H1 (cell line): ENCODE measurements around the gene ZSWIM7. TPM values are rescaled to one million over a fixed set of nuclear protein-coding genes. Genes with fewer than 3 reads are reported as not detected.

ENCODE experiments used
- CTCF ChIA-PET: fragments of 300-600 bp; sonication (Branson Sonifier 250); formaldehyde crosslinking; loops from one replicate; lab custom pipeline; 2021; ENCODE audit not compliant: partially characterized antibody; lab: Charles Lee
- POLR2A ChIA-PET: fragments of 300-600 bp; sonication (Branson Sonifier 250); formaldehyde crosslinking; loops from one replicate; lab custom pipeline; 2021; ENCODE audit warnings: inconsistent platforms; ENCODE audit not compliant: partially characterized antibody; lab: Charles Lee
- DNase-seq, 2 experiments: peaks; one replicate each; pipeline versions ENCODE4 v3.0.0 to v3.0.0-alpha.2; 2010 to 2022; ENCODE audit warnings: low spot score in 2 of 2, low read depth in 1 of 2, mixed read lengths in 1 of 2
- FAIRE-seq: peaks from 2 replicates; lab custom pipeline; 2011; peaks lifted over from hg19 to GRCh38; lab: Jason Lieb, UNC
- H2AFZ ChIP-seq: 2 replicates; pipeline ENCODE4 v1.8.1; 2012; ENCODE audit warnings: low read length, inconsistent platforms
- H2AK5ac ChIP-seq: 2 replicates; pipeline ENCODE4 v1.6.1; 2013; ENCODE audit warnings: low read depth, low read length
- H2BK120ac ChIP-seq: replicated peaks from 2 replicates; pipeline ENCODE3; 2013; ENCODE audit warnings: low read depth, low read length, inconsistent platforms
- H2BK12ac ChIP-seq: 2 replicates; pipeline ENCODE4 v1.6.1; 2013; ENCODE audit warnings: low read depth, low read length
- H2BK15ac ChIP-seq: 2 replicates; pipeline ENCODE4 v1.6.1; 2013; ENCODE audit warnings: low read length
- H2BK20ac ChIP-seq: 2 replicates; pipeline ENCODE4 v1.6.1; 2013; ENCODE audit warnings: low read length
- H2BK5ac ChIP-seq: 2 replicates; pipeline ENCODE4 v1.6.1; 2013; ENCODE audit warnings: low read depth, low read length
- H3K14ac ChIP-seq: 2 replicates; pipeline ENCODE4 v1.6.1; 2013; ENCODE audit warnings: inconsistent platforms; ENCODE audit not compliant: insufficient read length
- H3K18ac ChIP-seq: 2 replicates; pipeline ENCODE4 v1.6.1; 2013; ENCODE audit warnings: low read length; ENCODE audit errors: extremely low read depth
- H3K23ac ChIP-seq: 2 replicates; pipeline ENCODE4 v1.6.1; 2013; ENCODE audit warnings: inconsistent platforms; ENCODE audit not compliant: insufficient read length
- H3K23me2 ChIP-seq: 2 replicates; pipeline ENCODE4 v1.6.1; 2013; ENCODE audit warnings: low read depth, low read length
- H3K27ac ChIP-seq: 2 replicates; pipeline ENCODE4 v1.6.1; 2011; ENCODE audit warnings: low read depth, low read length, inconsistent platforms
- H3K27me3 ChIP-seq, 4 experiments: replicated peaks in 1 of 4; 1 replicate in 1 of 4; 2 replicates in 3 of 4; pipeline versions ENCODE4 v1.6.1 to v1.8.1; 2011 to 2013; ENCODE audit warnings: low read length in 3 of 4, mild to moderate bottlenecking in 3 of 4, inconsistent platforms in 2 of 4, mixed read lengths in 2 of 4, moderate library complexity in 1 of 4; ENCODE audit not compliant: control insufficient read depth in 3 of 4, insufficient read depth in 3 of 4; ENCODE audit errors: extremely low read depth in 1 of 4
- H3K36me3 ChIP-seq, 4 experiments: 2 replicates each; pipeline versions ENCODE4 v1.6.1 to v1.8.1; 2011 to 2013; ENCODE audit warnings: mild to moderate bottlenecking in 4 of 4, low read length in 3 of 4, moderate library complexity in 2 of 4, control low read depth in 1 of 4, inconsistent platforms in 1 of 4; ENCODE audit not compliant: insufficient read depth in 4 of 4, control insufficient read depth in 2 of 4
- H3K4ac ChIP-seq: replicated peaks from 2 replicates; pipeline ENCODE3; 2013; ENCODE audit warnings: low read length, low read depth, mixed read lengths, inconsistent platforms; ENCODE audit not compliant: insufficient read length
- H3K4me1 ChIP-seq, 4 experiments: replicated peaks in 1 of 4; 1 replicate in 1 of 4; 2 replicates in 3 of 4; pipeline versions ENCODE4 v1.6.1 to v1.8.1; 2011 to 2013; ENCODE audit warnings: low read length in 3 of 4, inconsistent platforms in 2 of 4, mixed read lengths in 1 of 4; ENCODE audit not compliant: insufficient read depth in 4 of 4, control insufficient read depth in 3 of 4
- H3K4me2 ChIP-seq, 2 experiments: 2 replicates each; pipeline versions ENCODE4 v1.6.1 to v1.8.1; 2011 to 2013; ENCODE audit warnings: low read depth in 2 of 2, low read length in 2 of 2, control low read depth in 1 of 2, inconsistent platforms in 1 of 2, mild to moderate bottlenecking in 1 of 2; ENCODE audit not compliant: insufficient read depth in 1 of 2
- H3K4me3 ChIP-seq, 4 experiments: fragments of 200-600, 300-600 bp in 1 of 4; sonication (generic), shearing (Covaris generic), sonication (Bioruptor Twin) in 1 of 4; 2 replicates each; pipeline versions ENCODE4 v1.5.1 to v1.8.1; 2011 to 2016; ENCODE audit warnings: low read length in 4 of 4, low read depth in 3 of 4, control low read depth in 2 of 4, inconsistent platforms in 2 of 4, mild to moderate bottlenecking in 2 of 4, mixed read lengths in 1 of 4, moderate library complexity in 1 of 4; ENCODE audit not compliant: insufficient read depth in 2 of 4; ENCODE audit errors: extremely low read depth in 1 of 4
- H3K56ac ChIP-seq: replicated peaks from 2 replicates; pipeline ENCODE3; 2013; ENCODE audit warnings: low read depth, mild to moderate bottlenecking, mixed read lengths, low read length, inconsistent platforms; ENCODE audit not compliant: insufficient read length
- H3K79me1 ChIP-seq: 2 replicates; pipeline ENCODE4 v1.6.1; 2013; ENCODE audit warnings: low read depth, low read length, control low read depth
- H3K79me2 ChIP-seq, 2 experiments: 2 replicates each; pipeline versions ENCODE4 v1.6.1 to v1.8.1; 2012 to 2013; ENCODE audit warnings: low read length in 2 of 2, mild to moderate bottlenecking in 2 of 2, inconsistent platforms in 1 of 2; ENCODE audit not compliant: insufficient read depth in 2 of 2, control insufficient read depth in 1 of 2
- H3K9ac ChIP-seq, 4 experiments: replicated peaks in 1 of 4; 1 replicate in 1 of 4; 2 replicates in 3 of 4; pipeline versions ENCODE4 v1.6.1 to v1.8.1; 2011 to 2013; ENCODE audit warnings: low read depth in 3 of 4, low read length in 3 of 4, control low read depth in 2 of 4, mild to moderate bottlenecking in 2 of 4, moderate library complexity in 2 of 4, inconsistent platforms in 1 of 4; ENCODE audit errors: extremely low read depth in 1 of 4
- H3K9me3 ChIP-seq, 2 experiments: 2 replicates each; pipeline versions ENCODE4 v1.6.1 to v1.8.1; 2012 to 2013; ENCODE audit warnings: mild to moderate bottlenecking in 2 of 2, moderate library complexity in 2 of 2, control low read depth in 1 of 2, inconsistent platforms in 1 of 2, low read depth in 1 of 2, low read length in 1 of 2, mixed read lengths in 1 of 2; ENCODE audit not compliant: insufficient read depth in 2 of 2
- H4K20me1 ChIP-seq, 2 experiments: replicated peaks in 1 of 2; 2 replicates each; pipeline versions ENCODE3 to v1.8.1; 2011 to 2013; ENCODE audit warnings: inconsistent platforms in 2 of 2, low read length in 2 of 2, mild to moderate bottlenecking in 1 of 2; ENCODE audit not compliant: insufficient read depth in 2 of 2, control insufficient read depth in 1 of 2
- H4K5ac ChIP-seq: 2 replicates; pipeline ENCODE4 v1.6.1; 2013; ENCODE audit warnings: low read length, low read depth, mixed read lengths, inconsistent platforms; ENCODE audit not compliant: insufficient read length
- H4K8ac ChIP-seq: 2 replicates; pipeline ENCODE4 v1.8.0; 2013; ENCODE audit warnings: mild to moderate bottlenecking, moderate library complexity, low read length, inconsistent platforms; ENCODE audit not compliant: insufficient read depth; ENCODE audit errors: extremely low read depth
- H4K91ac ChIP-seq: replicated peaks from 2 replicates; pipeline ENCODE3; 2013; ENCODE audit warnings: low read length, mixed read lengths, inconsistent platforms; ENCODE audit not compliant: insufficient read length
- WGBS, 2 experiments: shearing (Covaris generic) in 1 of 2; methylation state at CpG; one replicate each; pipeline versions ENCODE4 v1.1.6 to v1.1.7; 2013 to 2015; ENCODE audit warnings: low lambda C conversion rate in 2 of 2, mixed read lengths in 2 of 2, inconsistent platforms in 1 of 2, low coverage in 1 of 2, missing lambda C conversion rate in 1 of 2; ENCODE audit not compliant: insufficient replicate concordance in 2 of 2, insufficient coverage in 1 of 2, insufficient read length in 1 of 2; ENCODE audit errors: extremely low coverage in 1 of 2, missing lambda C conversion rate in 1 of 2; 5-methylcytosine and 5-hydroxymethylcytosine counted together
- polyA plus RNA-seq, 7 experiments: library from polyadenylated mRNA; depleted of rRNA in 3 of 7; stranded (reverse) in 5 of 7; unstranded in 2 of 7; fragments of >200 nt in 5 of 7; fragments of 200-250 nt in 2 of 7; gene quantifications; 1 replicate in 5 of 7; 2 replicates in 1 of 7; 4 replicates in 1 of 7; pipeline versions ENCODE4 v1.2.1 to v1.2.3, GENCODE V29; 2011 to 2013; ENCODE audit warnings: missing spikeins in 2 of 7, mixed read lengths in 2 of 7
- total RNA-seq: library from RNA; stranded (reverse); fragmentation: NEBNext Ultra II Directional; extraction: Animal tissue kit (Norgen Biotek cat#: 25700); gene quantifications from 2 replicates; pipeline ENCODE4 v1.2.1, GENCODE V29; 2021
- TF ChIP-seq, protein P1 (sequence below), 3 experiments: IDR thresholded peaks; 1 replicate in 2 of 3; 2 replicates in 1 of 3; pipeline versions ENCODE4 v1.5.1 to v1.6.1; 2011; ENCODE audit warnings: low read length in 3 of 3, mild to moderate bottlenecking in 3 of 3, inconsistent platforms in 2 of 3, low read depth in 1 of 3, moderate library complexity in 1 of 3; ENCODE audit not compliant: insufficient read depth in 1 of 3; ENCODE audit errors: control extremely low read depth in 1 of 3
- TF ChIP-seq, protein P2 (sequence below): IDR thresholded peaks from 2 replicates; pipeline ENCODE4 v1.6.1; 2012; ENCODE audit warnings: inconsistent platforms

ZSWIM7 gene
- total and polyA plus RNA-seq, 2 of the 8 experiments (the other 6 are each of a cell fraction or from before 2014, with no cell fraction given), result 39.3 to 57.7 TPM

DNA sequence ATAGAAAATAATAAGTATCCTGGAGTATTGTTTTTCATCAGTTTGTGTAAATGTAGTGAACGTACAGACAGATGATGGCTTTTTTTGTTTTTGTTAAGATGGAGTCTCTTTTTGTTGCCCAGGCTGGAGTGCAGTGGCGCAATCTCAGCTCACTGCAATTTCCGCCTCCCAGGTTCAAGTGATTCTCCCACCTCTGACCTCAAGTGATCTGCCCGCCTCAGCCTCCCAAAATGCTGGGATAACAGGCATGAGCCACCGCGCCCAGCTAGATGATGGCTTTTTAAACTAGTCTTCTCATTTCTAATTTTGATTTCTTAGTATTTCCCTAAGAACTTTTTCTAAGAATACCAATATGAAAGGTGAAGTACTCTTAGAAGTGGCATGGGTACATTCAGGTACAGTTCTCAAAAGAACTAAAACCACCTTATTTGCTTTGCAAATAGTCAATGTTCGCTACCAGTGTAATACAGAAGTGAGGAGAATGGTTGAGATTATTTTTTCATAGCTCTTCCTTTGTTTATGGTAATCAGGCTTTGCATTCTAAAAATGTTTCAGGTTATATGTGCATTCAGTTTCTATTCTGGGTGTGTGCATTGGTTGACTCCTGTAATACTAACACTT is 34.3 kb upstream of the ZSWIM7 start:
- no peak overlapping the region for H3K18ac ChIP-seq
- peaks cover 2% of the 10 kb centered on the region in 2 experiments for H4K20me1 ChIP-seq
- TF ChIP-seq, protein P1, sequence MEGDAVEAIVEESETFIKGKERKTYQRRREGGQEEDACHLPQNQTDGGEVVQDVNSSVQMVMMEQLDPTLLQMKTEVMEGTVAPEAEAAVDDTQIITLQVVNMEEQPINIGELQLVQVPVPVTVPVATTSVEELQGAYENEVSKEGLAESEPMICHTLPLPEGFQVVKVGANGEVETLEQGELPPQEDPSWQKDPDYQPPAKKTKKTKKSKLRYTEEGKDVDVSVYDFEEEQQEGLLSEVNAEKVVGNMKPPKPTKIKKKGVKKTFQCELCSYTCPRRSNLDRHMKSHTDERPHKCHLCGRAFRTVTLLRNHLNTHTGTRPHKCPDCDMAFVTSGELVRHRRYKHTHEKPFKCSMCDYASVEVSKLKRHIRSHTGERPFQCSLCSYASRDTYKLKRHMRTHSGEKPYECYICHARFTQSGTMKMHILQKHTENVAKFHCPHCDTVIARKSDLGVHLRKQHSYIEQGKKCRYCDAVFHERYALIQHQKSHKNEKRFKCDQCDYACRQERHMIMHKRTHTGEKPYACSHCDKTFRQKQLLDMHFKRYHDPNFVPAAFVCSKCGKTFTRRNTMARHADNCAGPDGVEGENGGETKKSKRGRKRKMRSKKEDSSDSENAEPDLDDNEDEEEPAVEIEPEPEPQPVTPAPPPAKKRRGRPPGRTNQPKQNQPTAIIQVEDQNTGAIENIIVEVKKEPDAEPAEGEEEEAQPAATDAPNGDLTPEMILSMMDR (IDR thresholded peaks at IDR 0.05; ENCODE audit: control extremely low read depth in 1 of 3, insufficient read depth in 1 of 3, low read depth in 1 of 3, low read length in 3 of 3), result no peak
- TF ChIP-seq, protein P2, sequence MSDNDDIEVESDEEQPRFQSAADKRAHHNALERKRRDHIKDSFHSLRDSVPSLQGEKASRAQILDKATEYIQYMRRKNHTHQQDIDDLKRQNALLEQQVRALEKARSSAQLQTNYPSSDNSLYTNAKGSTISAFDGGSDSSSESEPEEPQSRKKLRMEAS, result no peak
- TF ChIP-seq, all 59 proteins: peak for 0
- H2BK5ac ChIP-seq, result no peak overlapping the region
- H3K9me3 ChIP-seq, result no peaks in the 10 kb centered on the region
- WGBS, 2 experiments, result 96% methylated on average over 7 of the region's 7 CpGs; no CpG with 5 or more reads in 1 of the 2 experiments
- POLR2A ChIA-PET, result interaction anchor here (0.6 to 1.6 kb wide), 8 partner anchors 9 to 442 kb away, joined by 3 to 4 read pairs (median 3); partner anchors contain the start of genes TTC19 and ZSWIM7
- H2BK120ac ChIP-seq, result no peak overlapping the region
- H2BK12ac ChIP-seq, result no peak overlapping the region
- no peak overlapping the region for H4K5ac ChIP-seq
- CTCF ChIA-PET, result interaction anchor here (1.2 to 1.7 kb wide), 2 partner anchors 11 to 12 kb away, joined by 3 to 5 read pairs; no protein-coding TSS in a partner anchor
- H3K27me3 ChIP-seq, result no peaks in the 10 kb centered on the region
- no peak overlapping the region for H3K56ac ChIP-seq
- no peak overlapping the region for H2AFZ ChIP-seq
- no peak overlapping the region for H2BK15ac ChIP-seq
- no peaks in the 10 kb centered on the region for H3K79me2 ChIP-seq
- H3K23ac ChIP-seq, result no peak overlapping the region
- H3K4me3 ChIP-seq, result no peak overlapping the region
- H3K27ac ChIP-seq, result no peak overlapping the region
- no peak overlapping the region for H3K4ac ChIP-seq
- no peak overlapping the region for H2BK20ac ChIP-seq
- H4K91ac ChIP-seq, result no peak overlapping the region
- H3K23me2 ChIP-seq, result no peaks in the 10 kb centered on the region
- H4K8ac ChIP-seq, result no peak overlapping the region
- H3K9ac ChIP-seq, result no peak overlapping the region
- peaks cover 9 to 86% (median 48%) of the 10 kb centered on the region in 4 experiments for H3K36me3 ChIP-seq
- H3K4me1 ChIP-seq, result no peaks in the 10 kb centered on the region
- H2AK5ac ChIP-seq, result no peak overlapping the region
- DNase-seq (no peak), FAIRE-seq (no peak)
- no peak overlapping the region for H3K4me2 ChIP-seq
- no peaks in the 10 kb centered on the region for H3K79me1 ChIP-seq
- no peak overlapping the region for H3K14ac ChIP-seq
